Fibroblast of lung (primary cell): Measurements from ENCODE around the gene HNRNPAB. TPM values are rescaled to one million over a fixed set of nuclear protein-coding genes. Genes with fewer than 3 reads are reported as not detected.

ENCODE experiments used
- DNase-seq, 2 donors: peaks; one replicate each; pipeline versions ENCODE4 v3.0.0 to v3.0.0-alpha.2; 2010; ENCODE audit warnings: low read depth in 2 of 2
- H2AFZ ChIP-seq: 2 replicates; pipeline ENCODE4 v1.5.1; 2012; ENCODE audit warnings: low read length, control low read depth, inconsistent platforms
- H3K27ac ChIP-seq: 2 replicates; pipeline ENCODE4 v1.5.1; 2011; ENCODE audit warnings: low read length, control low read depth; ENCODE audit not compliant: insufficient read depth
- H3K27me3 ChIP-seq: 2 replicates; pipeline ENCODE4 v1.5.1; 2011; ENCODE audit warnings: mild to moderate bottlenecking, low read length; ENCODE audit not compliant: control insufficient read depth, insufficient read depth
- H3K36me3 ChIP-seq: 2 replicates; pipeline ENCODE4 v1.5.1; 2011; ENCODE audit warnings: low read length; ENCODE audit not compliant: control insufficient read depth, insufficient read depth
- H3K4me1 ChIP-seq: 2 replicates; pipeline ENCODE4 v1.5.1; 2011; ENCODE audit warnings: low read length; ENCODE audit not compliant: control insufficient read depth, insufficient read depth; ENCODE audit errors: extremely low read depth
- H3K4me2 ChIP-seq: 2 replicates; pipeline ENCODE4 v1.5.1; 2011; ENCODE audit warnings: low read length, control low read depth; ENCODE audit not compliant: insufficient read depth; ENCODE audit errors: extremely low read depth
- H3K4me3 ChIP-seq, 4 experiments: fragments of 200-600 bp in 1 of 4; sonication (generic) in 1 of 4; replicated peaks in 1 of 4; 2 replicates each; pipeline ENCODE4 v1.5.1; 2011 to 2016; ENCODE audit warnings: low read length in 4 of 4, low read depth in 3 of 4, mild to moderate bottlenecking in 3 of 4, control low read depth in 2 of 4, inconsistent platforms in 1 of 4, mixed read lengths in 1 of 4; ENCODE audit not compliant: insufficient read depth in 1 of 4; ENCODE audit errors: control extremely low read depth in 1 of 4
- H3K79me2 ChIP-seq: 2 replicates; pipeline ENCODE4 v1.5.1; 2012; ENCODE audit warnings: mild to moderate bottlenecking, low read length, inconsistent platforms; ENCODE audit not compliant: control insufficient read depth, insufficient read depth
- H3K9ac ChIP-seq: 2 replicates; pipeline ENCODE4 v1.5.1; 2011; ENCODE audit warnings: mild to moderate bottlenecking, low read length, control low read depth; ENCODE audit not compliant: insufficient read depth
- H3K9me3 ChIP-seq: 2 replicates; pipeline ENCODE4 v1.5.1; 2012; ENCODE audit warnings: low read depth, low read length; ENCODE audit not compliant: control insufficient read depth, insufficient read depth
- H4K20me1 ChIP-seq: 2 replicates; pipeline ENCODE4 v1.5.1; 2011; ENCODE audit warnings: low read length; ENCODE audit not compliant: control insufficient read depth, insufficient read depth; ENCODE audit errors: extremely low read depth
- CTCF ChIP-seq, 2 donors: IDR thresholded peaks in 1 of 2; conservative IDR thresholded peaks in 1 of 2; 1 replicate in 1 of 2; 2 replicates in 1 of 2; pipeline ENCODE4 v1.5.1; 2011 to 2012; ENCODE audit warnings: low read length in 2 of 2, control low read depth in 1 of 2, inconsistent platforms in 1 of 2, low read depth in 1 of 2, mild to moderate bottlenecking in 1 of 2
- EZH2 ChIP-seq: IDR thresholded peaks from 2 replicates; pipeline ENCODE4 v1.5.1; 2012; ENCODE audit warnings: low read length, control low read depth, mild to moderate bottlenecking; ENCODE audit errors: missing control alignments
- polyA plus RNA-seq, 2 donors: library from polyadenylated mRNA; depleted of rRNA in 1 of 2; stranded (reverse) in 1 of 2; unstranded in 1 of 2; fragments of >200 nt; gene quantifications; 2 replicates each; pipeline ENCODE4 v1.2.1, GENCODE V29; 2011 to 2012; ENCODE audit warnings: missing spikeins in 1 of 2
- total RNA-seq: library from RNA; depleted of rRNA; stranded (reverse); fragments of >200 nt; gene quantifications from 2 replicates; pipeline ENCODE4 v1.2.1, GENCODE V29; 2014

The HNRNPAB gene
- total and polyA plus RNA-seq, 2 donors (not counting 1 experiment from before 2014, with no cell fraction given): 23.1 to 106 TPM

GRCh38 chr5:178212241-178213002, 8.1 kb downstream of the HNRNPAB start:
- Histone ChIP-seq H3K27ac (no peak overlapping the region), H4K20me1 (peaks cover 8% of the 10 kb centered on the region), H3K36me3 (peaks cover 51% of the 10 kb centered on the region), H3K4me1 (peaks cover 2% of the 10 kb centered on the region), H3K9ac (no peak overlapping the region), H2AFZ (no peak overlapping the region), H3K27me3 (no peaks in the 10 kb centered on the region), H3K4me2 (no peak overlapping the region), H3K9me3 (no peaks in the 10 kb centered on the region), H3K79me2 (peaks cover 25% of the 10 kb centered on the region), H3K4me3 (no peak overlapping the region)
- DNase-seq: no peak
- TF ChIP-seq EZH2: no peak
- no peak for TF ChIP-seq CTCF (conservative IDR thresholded peaks at IDR 0.05 in 1 of 2, IDR thresholded peaks at IDR 0.05 in 1 of 2; ENCODE audit: low read depth in 1 of 2, low read length in 2 of 2)

GRCh38 chr5:178213003-178213461, 8.7 kb downstream of the HNRNPAB start:
- Histone ChIP-seq H3K36me3 (peaks cover 45% of the 10 kb centered on the region), H3K9me3 (no peaks in the 10 kb centered on the region), H3K27ac (no peak overlapping the region), H4K20me1 (peaks cover 3% of the 10 kb centered on the region), H3K4me1 (no peaks in the 10 kb centered on the region), H3K4me2 (no peak overlapping the region), H2AFZ (no peak overlapping the region), H3K27me3 (no peaks in the 10 kb centered on the region), H3K9ac (no peak overlapping the region), H3K79me2 (peaks cover 19% of the 10 kb centered on the region), H3K4me3 (no peak overlapping the region)
- TF ChIP-seq CTCF (conservative IDR thresholded peaks at IDR 0.05 in 1 of 2, IDR thresholded peaks at IDR 0.05 in 1 of 2; ENCODE audit: low read depth in 1 of 2, low read length in 2 of 2): no peak
- no peak for TF ChIP-seq EZH2
- no peak for DNase-seq

- H3K27me3 ChIP-seq: no peaks in the 10 kb centered on the region
- H3K9ac ChIP-seq: no peak overlapping the region
- peaks cover 2% of the 10 kb centered on the region for H4K20me1 ChIP-seq
- peaks cover 12% of the 10 kb centered on the region for H3K79me2 ChIP-seq
- TF ChIP-seq EZH2: no peak
- no peak for TF ChIP-seq CTCF (conservative IDR thresholded peaks at IDR 0.05 in 1 of 2, IDR thresholded peaks at IDR 0.05 in 1 of 2; ENCODE audit: low read depth in 1 of 2, low read length in 2 of 2)
- peaks cover 43% of the 10 kb centered on the region for H3K36me3 ChIP-seq
- H2AFZ ChIP-seq: no peak overlapping the region
- H3K9me3 ChIP-seq: no peaks in the 10 kb centered on the region
- H3K4me2 ChIP-seq: no peak overlapping the region
- H3K4me1 ChIP-seq: no peaks in the 10 kb centered on the region
- H3K27ac ChIP-seq: no peak overlapping the region
- no peak overlapping the region for H3K4me3 ChIP-seq
- no peak for DNase-seq
Measured at GRCh38 chr5:178213748-178214151, 9.4 kb downstream of the HNRNPAB start.
